Measurements from ENCODE around the gene HUNK.
A peak's percentile ranks its signal among the peaks of the same experiment; 100 is the strongest.

Gene HUNK

GRCh38 chr21:31888936-31889371 lies 16.1 kb downstream of the HUNK start:
- intact Hi-C loops (cut with DNase I): no loop called here
- peak in 1 of 42 donors; percentile 13 for DNase-seq

DNA sequence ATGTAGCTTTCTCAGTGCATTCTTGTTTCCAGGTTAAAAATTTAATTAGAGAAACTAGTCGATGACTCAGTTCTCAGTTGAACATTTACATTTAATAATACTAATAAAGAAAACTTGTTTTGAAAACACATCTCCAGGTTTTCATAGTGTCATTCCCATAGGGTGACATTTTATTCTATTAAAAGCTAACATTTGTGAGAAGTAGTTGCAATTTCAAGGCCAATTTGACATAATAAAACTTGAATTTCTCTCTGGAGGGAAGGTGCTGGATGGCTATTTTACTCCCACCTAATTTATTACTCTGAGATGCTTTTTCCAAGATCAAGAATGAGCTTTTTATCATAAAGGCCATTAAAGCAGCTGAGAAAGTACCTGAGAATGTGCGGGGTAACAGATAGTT lies 16.6 kb downstream of the HUNK start:
- DNase-seq: no peak
- intact Hi-C loops (cut with DNase I): no loop called here

- intact Hi-C loops (cut with DNase I): no loop called here
- DNase-seq: no peak
Observed at GRCh38 chr21:31892686-31893085, 19.9 kb downstream of the HUNK start.

DNA sequence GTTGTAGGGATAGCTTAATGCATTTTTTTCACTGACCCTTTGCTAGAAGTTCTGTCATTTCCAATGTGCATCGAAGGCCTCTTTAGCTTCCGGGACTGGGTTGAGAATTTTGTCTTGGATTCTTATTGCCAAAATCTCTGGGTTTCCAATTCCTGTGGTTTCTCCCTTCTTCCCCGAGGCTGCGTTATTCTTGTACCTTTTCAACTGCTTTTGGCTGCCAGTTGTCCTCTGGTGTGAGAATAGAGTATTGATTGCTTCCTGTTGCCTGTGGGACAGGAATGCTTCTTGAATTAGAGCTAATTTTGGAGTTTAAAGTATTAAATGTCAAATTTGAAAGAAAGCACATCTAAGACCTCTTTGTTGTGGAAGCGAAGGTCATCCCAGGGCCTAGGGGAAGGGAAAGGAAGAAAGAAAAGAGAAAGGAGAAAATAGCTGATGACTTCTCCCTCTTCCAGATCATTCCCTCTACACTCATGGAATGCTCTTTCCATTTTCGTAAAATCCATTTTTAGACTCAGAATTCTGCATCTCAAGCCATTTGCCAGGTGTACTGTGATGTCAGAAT lies 21.1 kb downstream of the HUNK start:
- no peak for DNase-seq
- intact Hi-C loops (cut with DNase I): no loop called here

DNA sequence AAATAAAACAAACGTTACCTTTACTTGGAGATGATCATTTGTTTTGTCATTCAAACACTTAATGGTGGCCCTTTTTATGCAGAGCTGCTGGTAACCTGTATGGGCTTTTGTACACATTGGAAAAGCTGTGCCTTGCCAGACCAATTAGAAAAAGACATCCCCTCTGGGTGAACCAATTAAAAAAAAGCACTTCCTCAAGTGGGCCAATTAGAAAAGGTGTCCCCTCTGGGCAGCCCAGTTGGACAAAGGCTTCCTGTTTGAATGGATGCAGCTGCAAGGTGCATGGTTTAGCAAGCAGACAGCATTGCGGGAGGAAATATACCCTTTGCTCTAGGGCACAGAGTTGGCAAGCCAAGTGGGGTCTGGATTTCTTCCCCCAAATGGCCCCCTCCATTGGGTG lies 21.6 kb downstream of the HUNK start:
- intact Hi-C loops (cut with DNase I): no loop called here
- no peak for DNase-seq

GRCh38 chr21:31895077-31895835 lies 22.4 kb downstream of the HUNK start:
- no peak for DNase-seq
- intact Hi-C loops (cut with DNase I): no loop called here

DNA sequence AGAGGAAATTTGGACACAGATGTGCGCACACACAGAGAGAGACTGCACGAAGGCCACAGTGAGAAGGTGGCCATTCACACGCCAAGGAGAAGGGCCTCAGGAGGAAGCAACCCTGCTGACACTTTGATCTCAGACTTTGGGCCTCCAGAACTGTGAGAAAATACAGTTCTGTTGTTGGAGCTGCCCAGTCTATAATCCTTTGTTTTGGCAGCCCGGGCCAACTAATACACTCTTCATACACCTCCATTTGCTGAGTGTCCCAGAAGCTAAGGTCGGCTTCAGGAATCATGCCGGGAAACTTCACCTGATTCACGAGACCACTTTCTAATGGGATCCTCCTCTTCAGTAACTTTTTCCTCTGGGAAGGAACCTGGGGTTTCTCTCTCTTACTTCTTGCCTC lies 23.2 kb downstream of the HUNK start:
- intact Hi-C loops (cut with DNase I): no loop called here
- no peak for DNase-seq

GRCh38 chr21:31897311-31897710 lies 24.5 kb downstream of the HUNK start:
- intact Hi-C loops (cut with DNase I): no loop called here
- DNase-seq: no peak

DNA sequence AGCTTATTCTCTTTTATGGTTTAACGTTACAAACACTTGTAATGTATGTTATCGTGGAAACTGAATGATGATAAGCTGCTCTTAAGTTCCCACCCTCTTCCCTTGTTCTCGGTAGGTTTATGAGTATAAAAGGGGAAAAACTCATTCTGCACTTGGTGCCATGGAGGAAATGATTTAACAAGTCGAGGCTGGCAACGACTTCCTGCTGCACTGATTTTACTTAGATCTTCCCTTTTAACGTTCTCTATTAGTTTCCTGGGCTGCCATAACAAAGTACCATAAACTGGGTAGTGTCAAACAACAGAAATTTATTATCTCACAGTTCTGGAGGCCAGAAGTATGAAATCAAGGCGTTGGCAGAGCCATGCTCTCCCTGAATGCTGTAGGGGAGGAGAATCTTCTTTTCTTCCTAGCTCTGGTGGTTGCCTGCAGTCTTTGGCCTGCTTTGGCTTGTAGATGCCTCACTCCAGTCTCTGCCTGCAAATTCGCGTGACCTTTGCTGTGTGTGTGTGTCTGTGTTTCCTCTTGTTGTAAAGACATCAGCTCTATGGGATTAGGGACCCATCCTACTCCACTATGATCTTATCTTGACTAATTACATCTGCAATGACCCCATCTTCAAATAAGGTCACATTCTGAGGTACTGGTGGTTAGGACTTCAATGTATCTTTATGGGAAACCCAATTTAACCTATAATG lies 26.3 kb downstream of the HUNK start:
- DNase-seq: no peak
- intact Hi-C loops (cut with DNase I): no loop called here

- intact Hi-C loops (cut with DNase I): no loop called here
- DNase-seq: no peak
Observed at GRCh38 chr21:31900121-31900895, 27.5 kb downstream of the HUNK start.

DNA sequence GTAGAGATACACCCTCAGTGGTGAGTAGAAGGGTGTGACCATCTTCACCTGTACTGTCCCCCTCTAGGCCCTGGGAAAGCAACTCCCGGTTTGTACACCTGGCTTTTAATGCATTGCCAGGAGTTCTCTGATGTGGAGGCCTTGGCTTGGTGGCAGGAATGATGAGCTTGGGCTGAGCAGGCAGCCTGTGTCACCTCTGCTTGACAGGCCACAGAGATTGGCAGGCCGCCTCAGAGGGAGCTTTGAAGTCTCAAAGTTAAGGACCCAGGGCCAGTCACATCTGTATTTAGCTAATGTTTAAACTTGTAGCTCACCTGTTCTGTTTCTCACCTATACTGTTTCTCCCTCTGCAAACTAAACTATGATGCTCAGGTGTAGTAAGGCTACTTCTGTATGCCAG lies 28.5 kb downstream of the HUNK start:
- DNase-seq: no peak
- intact Hi-C loops (cut with DNase I): no loop called here

GRCh38 chr21:31902438-31902837 lies 29.6 kb downstream of the HUNK start:
- intact Hi-C loops (cut with DNase I): no loop called here
- DNase-seq: no peak

DNA sequence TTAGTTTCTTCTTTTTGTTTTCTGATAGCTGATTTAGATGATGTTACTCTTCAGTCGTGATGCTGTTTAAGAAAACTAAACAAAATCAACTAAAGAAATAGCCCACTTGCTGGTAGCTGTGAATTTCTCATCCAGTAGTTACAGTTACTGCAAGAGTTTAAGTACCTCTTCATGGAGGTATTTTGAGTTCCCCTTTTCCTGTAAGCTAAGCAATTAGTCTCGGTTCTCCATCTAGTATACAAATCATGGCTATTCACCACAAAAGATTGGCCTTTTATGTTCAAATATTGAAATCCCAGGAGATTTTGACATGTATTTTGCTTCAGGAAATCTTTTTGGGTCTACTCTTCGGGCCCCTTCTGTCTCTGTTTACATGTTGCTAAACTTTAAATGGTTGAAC lies 31.1 kb downstream of the HUNK start:
- intact Hi-C loops (cut with DNase I): no loop called here
- DNase-seq: no peak

DNA sequence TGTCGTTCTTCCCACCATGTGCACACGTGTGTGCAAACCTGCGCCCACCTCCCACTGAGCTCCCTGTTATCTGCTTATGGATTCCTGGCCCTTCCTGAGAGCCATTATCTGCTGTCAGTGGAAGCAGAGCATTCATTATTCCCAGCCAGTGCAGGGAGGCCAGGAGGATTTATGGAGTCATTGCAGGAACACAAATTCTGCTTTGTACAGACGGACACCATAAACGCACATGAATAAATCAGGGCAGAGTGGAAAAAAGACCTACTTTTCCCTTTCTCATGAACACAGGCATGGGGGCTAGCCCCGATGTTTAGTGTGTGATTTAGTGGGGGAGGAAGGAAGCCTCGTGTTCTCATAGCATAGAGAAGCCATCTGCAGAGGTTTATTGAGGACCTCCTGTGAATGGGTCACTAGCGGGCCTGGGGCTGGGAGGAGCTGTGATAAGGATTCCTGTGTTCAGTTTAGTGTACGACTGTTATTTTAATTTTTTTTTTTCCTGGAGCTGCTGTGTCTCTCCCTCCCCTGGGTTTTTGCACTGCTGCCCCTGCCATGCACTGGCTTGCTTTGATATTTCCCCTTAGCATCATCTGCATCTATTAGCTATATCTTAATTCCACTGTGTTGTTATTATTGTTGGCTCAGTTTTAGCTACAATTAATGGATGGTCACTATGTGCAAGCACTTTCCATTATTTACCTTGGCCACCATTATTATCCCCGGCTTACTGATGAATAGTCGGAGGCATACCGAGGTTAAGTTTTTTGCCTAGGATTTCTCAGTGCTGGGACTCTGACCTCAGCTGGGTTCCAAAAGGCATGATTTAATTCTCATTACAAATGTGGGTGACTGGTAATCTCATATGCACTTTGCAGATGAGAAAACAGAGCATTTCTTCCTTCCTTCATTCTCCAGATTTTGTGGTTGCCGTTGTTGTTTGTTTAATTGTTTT lies 33.0 kb downstream of the HUNK start:
- DNase-seq: no peak
- intact Hi-C loops (cut with DNase I): no loop called here

DNA sequence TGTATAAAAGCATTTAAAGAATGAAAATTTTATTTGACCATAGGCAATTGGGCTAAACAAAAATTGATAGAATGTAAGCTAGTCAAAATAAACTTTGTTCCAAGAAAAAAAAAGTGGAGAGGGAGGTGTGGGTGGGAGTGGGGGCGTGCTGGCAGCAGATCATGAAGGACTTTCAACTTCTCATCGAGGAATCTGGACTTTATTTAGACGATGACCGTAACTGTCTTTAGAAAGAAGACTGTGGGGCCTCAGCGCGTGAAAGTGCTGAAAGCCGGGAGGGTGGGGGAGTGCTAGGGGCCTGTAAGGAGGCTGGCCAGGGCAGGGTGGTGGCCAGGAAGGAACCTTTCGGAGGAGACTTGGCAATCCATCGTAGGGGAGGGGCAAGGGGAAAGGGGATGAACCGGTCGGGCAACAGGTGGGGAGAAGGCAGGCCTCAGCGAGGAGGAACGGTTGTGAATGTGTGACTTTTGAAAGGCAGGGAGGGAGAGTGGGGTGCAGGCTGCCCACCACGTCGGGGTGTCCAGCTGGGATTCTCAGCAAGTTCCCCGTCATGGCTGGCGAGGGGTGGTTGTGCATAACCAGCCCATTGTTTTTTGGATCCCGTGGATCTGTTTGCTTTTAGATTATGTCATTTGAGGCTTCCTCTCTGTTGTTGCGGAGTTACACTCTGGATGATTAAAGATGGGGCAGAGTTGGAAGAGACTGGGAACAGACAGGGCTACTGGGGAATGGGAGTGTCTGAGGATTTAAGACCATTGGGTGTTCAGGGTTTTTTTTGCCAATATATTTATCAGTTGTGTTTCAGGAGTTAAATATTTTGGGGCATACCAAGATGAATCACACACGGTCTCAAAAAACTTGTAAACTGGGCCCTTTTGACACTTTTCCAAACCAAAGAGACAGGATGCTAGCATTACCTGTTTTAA lies 35.5 kb downstream of the HUNK start:
- intact Hi-C loops (cut with DNase I): no loop called here
- DNase-seq: no peak

DNA sequence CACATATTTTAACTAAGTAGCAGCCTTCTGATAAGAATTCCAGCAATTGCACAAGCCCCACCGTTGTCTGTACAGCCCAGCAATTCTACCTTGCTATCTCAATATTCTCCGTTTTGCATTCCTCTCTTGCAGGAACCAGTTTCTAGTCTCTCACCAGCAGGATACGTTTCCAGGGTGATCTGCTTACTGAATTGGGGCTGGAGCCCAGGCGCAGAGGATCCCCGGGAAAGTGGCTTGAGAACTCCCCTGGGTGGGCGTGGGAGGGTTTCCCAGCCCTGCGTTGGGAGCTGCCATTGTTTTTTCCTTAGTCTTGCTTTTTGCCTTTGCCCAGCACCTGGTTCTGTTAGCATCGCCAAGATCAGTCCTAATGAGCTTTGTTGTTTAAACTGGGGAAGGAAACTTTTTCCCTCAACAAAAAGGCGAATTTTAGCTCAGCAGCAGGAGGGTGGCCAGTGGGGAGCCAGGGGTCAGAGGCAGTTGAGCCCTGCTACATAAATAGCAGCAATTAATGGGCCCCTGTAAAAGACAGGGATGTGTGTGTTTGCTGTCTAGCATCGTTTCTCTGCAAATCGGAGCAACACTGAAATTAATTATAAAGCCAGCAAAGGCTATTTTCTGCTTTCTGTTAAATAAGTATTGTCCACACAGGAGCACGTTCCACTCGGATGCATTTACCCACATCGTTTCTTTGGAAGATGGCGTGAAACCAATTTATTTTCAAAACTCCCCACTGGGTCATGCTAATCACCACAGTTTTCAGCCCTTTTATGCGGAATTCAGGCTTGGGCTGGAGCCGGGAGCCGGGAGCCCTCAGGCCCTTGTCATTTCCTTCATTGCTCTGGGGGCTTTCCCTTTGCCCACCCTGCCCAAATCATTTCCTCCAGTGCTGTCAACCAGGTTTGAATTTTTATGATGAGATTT lies 36.6 kb downstream of the HUNK start:
- DNase-seq: no peak
- intact Hi-C loops (cut with DNase I): no loop called here

DNA sequence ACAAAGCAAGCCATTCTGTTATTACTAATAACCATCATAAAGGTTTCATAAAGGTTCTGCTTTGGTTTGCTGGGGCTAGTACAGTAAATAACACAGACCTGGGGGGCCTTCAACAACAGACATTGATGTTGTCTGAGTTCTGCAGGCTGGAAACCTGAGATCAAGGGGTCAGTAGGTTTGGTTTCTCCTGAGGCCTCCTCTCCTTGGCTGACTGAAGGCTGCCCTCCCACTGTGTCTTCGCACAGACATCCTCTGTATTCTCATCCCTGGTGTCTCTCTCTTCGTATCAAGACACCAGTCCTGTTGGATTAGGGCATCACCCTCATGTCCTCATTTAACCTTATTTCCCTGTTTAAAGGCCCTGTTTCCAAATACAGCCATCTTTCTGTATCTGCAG lies 37.3 kb downstream of the HUNK start:
- no peak for DNase-seq
- intact Hi-C loops (cut with DNase I): no loop called here
